ENCODE data around the gene PDGFRA.
"Not testable (repeated sequence)": the region's sequence is repeated elsewhere in the genome, so short reads cannot be mapped to it uniquely, and the experiment has no call there.

- TF ChIP-seq POLR2A (IDR thresholded peaks at IDR 0.05; ENCODE audit: low read length); GATA1 (IDR thresholded peaks at IDR 0.05; ENCODE audit: low read depth, low read length): not testable (repeated sequence)
Observed at GRCh38 chr4:54241268-54241823, 12.3 kb downstream of the PDGFRA start.

All from erythroblast (primary cell).